Endodermal cell (in vitro differentiated cells): Measurements from ENCODE around the gene SULT4A1. TPM values are rescaled to one million over a fixed set of nuclear protein-coding genes. Genes with fewer than 3 reads are reported as not detected.
A peak's percentile ranks its signal among the peaks of the same experiment; 100 is the strongest.

ENCODE experiments used
- DNase-seq: peaks from one replicate; pipeline ENCODE4 v3.0.0-alpha.2; 2017
- H3K27ac ChIP-seq: 2 replicates; pipeline ENCODE4 v1.5.1; 2013; ENCODE audit warnings: mild to moderate bottlenecking, low read depth, low read length, moderate library complexity
- H3K27me3 ChIP-seq: 2 replicates; pipeline ENCODE4 v1.6.1; 2013; ENCODE audit warnings: mild to moderate bottlenecking, low read length, moderate library complexity; ENCODE audit not compliant: insufficient read depth, control insufficient read depth, poor library complexity, severe bottlenecking
- H3K36me3 ChIP-seq: 2 replicates; pipeline ENCODE4 v1.7.0; 2013; ENCODE audit warnings: mild to moderate bottlenecking, low read length, moderate library complexity; ENCODE audit not compliant: control insufficient read depth, insufficient read depth
- H3K4me1 ChIP-seq: one replicate; pipeline ENCODE4 v1.7.0; 2013; ENCODE audit warnings: low read length; ENCODE audit not compliant: control insufficient read depth, insufficient read depth
- H3K4me3 ChIP-seq: 2 replicates; pipeline ENCODE4 v1.5.1; 2013; ENCODE audit warnings: mild to moderate bottlenecking, low read length, moderate library complexity
- H3K9ac ChIP-seq: 2 replicates; pipeline ENCODE4 v1.6.1; 2013; ENCODE audit warnings: mild to moderate bottlenecking, low read length, moderate library complexity; ENCODE audit not compliant: poor library complexity, severe bottlenecking; ENCODE audit errors: extremely low read depth
- H3K9me3 ChIP-seq: 2 replicates; pipeline ENCODE4 v1.6.1; 2013; ENCODE audit warnings: mild to moderate bottlenecking, low read length, moderate library complexity; ENCODE audit not compliant: control insufficient read depth
- H3K27ac Mint-ChIP-seq: 2 replicates; pipeline ENCODE4 v1.8.0; 2020; ENCODE audit warnings: mixed read lengths
- H3K27me3 Mint-ChIP-seq: 2 replicates; pipeline ENCODE4 v1.8.0; 2021; ENCODE audit warnings: mild to moderate bottlenecking, mixed read lengths; ENCODE audit not compliant: insufficient read depth
- H3K36me3 Mint-ChIP-seq: 2 replicates; pipeline ENCODE4 v1.8.0; 2020; ENCODE audit warnings: low read depth, mixed read lengths
- H3K4me1 Mint-ChIP-seq: 2 replicates; pipeline ENCODE4 v1.8.0; 2020; ENCODE audit warnings: mixed read lengths
- H3K4me3 Mint-ChIP-seq: 2 replicates; pipeline ENCODE4 v1.8.0; 2020; ENCODE audit warnings: mild to moderate bottlenecking, moderate library complexity, mixed read lengths
- H3K9me3 Mint-ChIP-seq: 2 replicates; pipeline ENCODE4 v1.8.0; 2020; ENCODE audit warnings: mild to moderate bottlenecking, mixed read lengths
- CTCF ChIP-seq: fragments of 200-600 bp; sonication (generic); conservative IDR thresholded peaks from 2 replicates; pipeline ENCODE4 v1.5.0; 2021; ENCODE audit warnings: antibody characterized with exemption, mild to moderate bottlenecking
- WGBS, 2 experiments: methylation state at CpG; one replicate each; pipeline versions ENCODE4 v1.1.5 to v1.1.7; 2013; ENCODE audit warnings: missing lambda C conversion rate in 2 of 2, mixed read lengths in 1 of 2; ENCODE audit not compliant: insufficient coverage in 1 of 2, insufficient read length in 1 of 2; 5-methylcytosine and 5-hydroxymethylcytosine counted together
- total RNA-seq, 2 donors: library from RNA; stranded (reverse); fragmentation: NEBNext Ultra II Directional in 1 of 2; extraction: Animal tissue kit (Norgen Biotek cat#: 25700) in 1 of 2; gene quantifications; 2 replicates in 1 of 2; 3 replicates in 1 of 2; pipeline ENCODE4 v1.2.1, GENCODE V29; 2021

Gene SULT4A1
- total RNA-seq, 2 donors from 2014 or later: 11.4 to 12.7 TPM

DNA sequence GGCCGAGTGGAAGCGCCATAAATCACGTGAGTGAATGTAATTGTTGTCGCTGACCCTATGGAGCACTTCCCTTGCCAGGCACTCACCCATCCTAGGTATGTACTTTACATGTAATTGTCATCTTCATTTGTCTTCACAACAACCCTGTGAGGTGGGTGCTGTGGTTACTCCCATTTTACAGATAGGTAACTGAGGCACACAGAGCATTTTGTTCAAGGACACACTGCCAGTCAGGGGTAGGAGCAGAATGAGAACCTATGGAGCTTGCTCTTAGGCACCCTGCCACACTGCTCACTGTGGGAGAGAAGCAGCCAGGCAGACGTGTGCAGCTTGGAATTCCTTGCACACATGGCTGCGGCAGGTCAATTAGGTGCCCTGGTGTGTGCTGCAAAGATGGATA is 49.4 kb downstream of the SULT4A1 start:
- WGBS, 2 experiments: 19% methylated on average over 6 of the region's 6 CpGs
- Mint-ChIP-seq H3K36me3 (peaks cover 5% of the 10 kb centered on the region), H3K27ac (peak overlapping the region; percentile 93), H3K4me1 (peaks cover 14% of the 10 kb centered on the region), H3K4me3 (peak overlapping the region; percentile 81), H3K9me3 (no peaks in the 10 kb centered on the region), H3K27me3 (peaks cover 3% of the 10 kb centered on the region)
- TF ChIP-seq CTCF: no peak
- Histone ChIP-seq H3K27me3 (no peaks in the 10 kb centered on the region), H3K9ac (peak overlapping the region; percentile 61), H3K4me3 (peak overlapping the region; percentile 93), H3K27ac (no peak overlapping the region), H3K4me1 (peaks cover 6% of the 10 kb centered on the region), H3K9me3 (no peaks in the 10 kb centered on the region), H3K36me3 (no peaks in the 10 kb centered on the region)
- no peak for DNase-seq

DNA sequence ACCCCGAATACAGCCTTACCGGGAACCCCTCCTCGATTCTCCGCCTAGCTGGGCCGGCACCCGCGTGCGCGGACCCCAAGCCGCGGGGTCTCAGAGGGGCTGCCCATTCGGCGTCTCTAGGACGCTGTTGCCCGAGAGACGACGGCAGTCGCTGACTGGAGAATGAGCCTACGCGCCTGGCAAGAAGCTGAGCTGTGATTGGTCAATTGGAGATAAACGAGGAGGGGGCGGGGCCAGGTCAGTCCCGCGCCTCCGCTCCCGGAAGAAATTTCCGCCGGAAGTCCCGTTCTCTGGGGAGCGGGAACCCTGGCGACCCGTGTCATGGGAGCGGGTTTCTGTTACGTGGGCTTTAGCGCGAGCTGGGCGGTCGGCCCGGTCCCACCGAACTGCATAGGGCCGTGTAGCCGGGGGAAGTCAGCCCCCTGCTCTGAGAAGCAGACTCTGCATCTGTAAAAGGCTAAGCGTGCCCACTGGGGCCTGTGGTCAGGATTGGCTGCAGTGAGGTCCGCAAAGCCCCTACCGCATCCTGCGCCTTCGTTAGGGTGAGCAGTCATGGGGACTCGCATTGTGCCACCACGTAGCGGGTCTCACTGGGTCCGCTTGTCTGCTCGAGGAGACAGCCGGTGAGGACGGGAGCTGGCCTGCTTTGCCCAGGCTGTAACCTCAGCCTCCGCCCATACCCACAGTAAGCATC is 50.0 kb downstream of the SULT4A1 start, which contains the start of gene EFCAB6:
TSS of gene EFCAB6 (minus strand) at position 157 of the 694 bp plus-strand sequence. CDS start 29,987 bp downstream, outside the sequence.
- Mint-ChIP-seq H3K27me3 (peaks cover 3% of the 10 kb centered on the region), H3K4me3 (peak within 1 kb of the TSS; percentile 81), H3K36me3 (peaks cover 5% of the 10 kb centered on the region), H3K27ac (peak within 1 kb of the TSS; percentile 93), H3K9me3 (no peaks in the 10 kb centered on the region), H3K4me1 (peaks cover 14% of the 10 kb centered on the region)
- no peaks in the 10 kb centered on the region for H3K36me3 ChIP-seq
- DNase-seq: peak; percentile 96
- peak within 1 kb of the TSS; percentile 6 for H3K27ac ChIP-seq
- H3K27me3 ChIP-seq: no peaks in the 10 kb centered on the region
- peaks cover 6% of the 10 kb centered on the region for H3K4me1 ChIP-seq
- H3K4me3 ChIP-seq: peak within 1 kb of the TSS; percentile 93
- WGBS, 2 experiments: 1% methylated on average over 22 to 55 of the region's 55 CpGs
- TF ChIP-seq CTCF: no peak
- no peaks in the 10 kb centered on the region for H3K9me3 ChIP-seq
- peak within 1 kb of the TSS; percentile 61 for H3K9ac ChIP-seq

DNA sequence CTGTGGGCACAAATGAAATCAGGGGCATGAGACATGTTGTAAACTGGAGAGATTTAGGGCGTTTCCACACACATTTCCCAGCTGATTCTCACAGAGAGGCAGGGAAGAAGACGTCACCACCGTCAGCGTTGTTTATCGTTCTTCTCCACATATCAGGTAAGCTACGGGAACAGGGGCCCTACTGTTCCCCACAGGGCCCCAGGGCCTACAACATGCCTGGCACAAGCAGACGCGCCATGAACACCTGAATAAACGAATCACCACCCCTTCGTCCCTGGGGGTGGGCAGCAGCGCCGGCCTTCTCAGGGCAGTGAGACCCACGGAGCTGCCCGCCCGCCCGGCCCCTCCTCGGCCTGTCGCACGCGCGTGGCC is 50.5 kb downstream of the SULT4A1 start:
- Histone ChIP-seq H3K4me1 (peaks cover 6% of the 10 kb centered on the region), H3K9ac (peak overlapping the region; percentile 61), H3K9me3 (no peaks in the 10 kb centered on the region), H3K27me3 (no peaks in the 10 kb centered on the region), H3K36me3 (no peaks in the 10 kb centered on the region), H3K27ac (no peak overlapping the region), H3K4me3 (peak overlapping the region; percentile 93)
- TF ChIP-seq CTCF: no peak
- Mint-ChIP-seq H3K36me3 (peaks cover 4% of the 10 kb centered on the region), H3K9me3 (no peaks in the 10 kb centered on the region), H3K4me1 (peaks cover 14% of the 10 kb centered on the region), H3K27ac (peak overlapping the region; percentile 93), H3K4me3 (peak overlapping the region; percentile 81), H3K27me3 (peaks cover 3% of the 10 kb centered on the region)
- no peak for DNase-seq
- 0 to 1% methylated on average over 8 to 21 of the region's 21 CpGs for WGBS, 2 experiments
